HG03354 (cell line): ENCODE results near the gene PPP3R1.

Experiments
- ATAC-seq: cut with Tn5 transposase; IDR thresholded peaks from one replicate; pipeline ENCODE4 v1.9.1; 2021; ENCODE audit warnings: mild to moderate bottlenecking; ENCODE audit not compliant: unreplicated experiment, poor library complexity, severe bottlenecking

PPP3R1 gene

DNA sequence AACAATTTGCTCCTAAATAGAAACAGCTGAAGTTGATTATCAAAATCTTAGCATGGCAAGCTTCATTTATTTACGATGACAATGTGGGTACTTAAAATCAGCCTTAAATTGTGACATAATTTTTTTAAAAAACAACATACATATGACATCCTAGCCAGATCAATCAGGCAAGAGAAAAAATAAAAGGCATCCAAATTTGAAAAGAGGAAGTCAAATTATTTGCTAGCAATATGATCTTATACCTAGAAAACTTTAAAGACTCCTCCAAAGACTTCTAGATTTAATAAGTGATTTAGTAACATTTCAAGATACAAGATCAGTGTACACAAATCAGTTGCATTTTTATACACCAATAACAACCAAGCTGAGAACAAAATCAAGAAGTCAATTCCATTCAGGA is 14.3 kb upstream of the PPP3R1 start:
- ATAC-seq = no peak

DNA sequence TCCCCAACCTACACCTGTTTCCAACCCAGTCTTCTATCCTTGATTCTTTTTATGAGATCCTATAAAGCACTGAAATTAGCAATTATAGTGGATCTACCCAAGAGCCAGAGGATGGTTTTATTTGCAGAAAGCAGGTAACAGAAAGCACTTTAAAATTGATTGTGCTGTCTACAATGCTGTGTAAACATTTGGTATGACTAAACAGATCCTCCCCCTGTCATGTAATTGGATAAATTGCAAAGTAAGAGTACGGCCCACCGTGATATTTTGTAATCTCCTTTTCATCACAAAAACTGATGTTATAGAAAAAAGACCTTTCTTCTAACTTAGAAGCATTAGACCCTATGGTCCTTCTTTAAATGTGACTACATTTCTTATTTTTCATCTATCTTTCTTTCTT is 11.3 kb upstream of the PPP3R1 start:
- no peak for ATAC-seq

DNA sequence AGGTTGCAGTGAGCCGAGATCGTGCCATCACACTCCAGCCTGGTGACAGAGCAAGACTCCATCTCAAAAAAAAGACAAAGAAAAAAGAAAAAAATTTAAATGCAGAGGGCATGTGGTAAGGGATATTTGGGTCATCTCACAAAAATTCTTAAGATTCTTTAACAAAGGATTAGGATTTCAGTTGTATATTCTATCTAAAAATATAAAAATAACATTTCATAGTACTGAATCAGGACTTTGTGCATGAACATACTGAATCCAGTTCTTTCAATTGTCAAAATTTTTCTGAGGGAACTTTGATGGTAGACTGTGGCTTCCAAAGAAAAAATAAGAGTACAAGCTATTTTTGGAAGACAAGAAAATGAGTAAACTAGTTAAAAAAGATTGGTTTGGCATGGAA is 6.5 kb upstream of the PPP3R1 start:
- no peak for ATAC-seq

DNA sequence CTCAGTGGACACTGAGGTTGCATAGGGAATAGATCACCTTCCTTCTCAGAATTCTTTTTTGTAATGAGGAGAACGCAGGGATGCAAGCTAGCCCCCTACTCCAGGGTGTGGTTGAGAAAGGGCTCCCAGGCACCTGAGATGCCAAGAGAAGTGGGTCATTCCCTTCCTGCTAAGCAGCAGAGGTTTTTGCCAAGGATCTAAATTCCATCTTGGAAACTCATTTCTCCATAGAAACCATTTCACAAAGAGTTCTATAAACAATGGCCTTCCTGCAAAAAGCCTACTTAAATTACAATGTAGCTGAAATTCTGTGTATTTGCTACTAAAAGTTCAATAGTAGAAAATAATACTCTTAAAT is 3.7 kb upstream of the PPP3R1 start:
- ATAC-seq = no peak

DNA sequence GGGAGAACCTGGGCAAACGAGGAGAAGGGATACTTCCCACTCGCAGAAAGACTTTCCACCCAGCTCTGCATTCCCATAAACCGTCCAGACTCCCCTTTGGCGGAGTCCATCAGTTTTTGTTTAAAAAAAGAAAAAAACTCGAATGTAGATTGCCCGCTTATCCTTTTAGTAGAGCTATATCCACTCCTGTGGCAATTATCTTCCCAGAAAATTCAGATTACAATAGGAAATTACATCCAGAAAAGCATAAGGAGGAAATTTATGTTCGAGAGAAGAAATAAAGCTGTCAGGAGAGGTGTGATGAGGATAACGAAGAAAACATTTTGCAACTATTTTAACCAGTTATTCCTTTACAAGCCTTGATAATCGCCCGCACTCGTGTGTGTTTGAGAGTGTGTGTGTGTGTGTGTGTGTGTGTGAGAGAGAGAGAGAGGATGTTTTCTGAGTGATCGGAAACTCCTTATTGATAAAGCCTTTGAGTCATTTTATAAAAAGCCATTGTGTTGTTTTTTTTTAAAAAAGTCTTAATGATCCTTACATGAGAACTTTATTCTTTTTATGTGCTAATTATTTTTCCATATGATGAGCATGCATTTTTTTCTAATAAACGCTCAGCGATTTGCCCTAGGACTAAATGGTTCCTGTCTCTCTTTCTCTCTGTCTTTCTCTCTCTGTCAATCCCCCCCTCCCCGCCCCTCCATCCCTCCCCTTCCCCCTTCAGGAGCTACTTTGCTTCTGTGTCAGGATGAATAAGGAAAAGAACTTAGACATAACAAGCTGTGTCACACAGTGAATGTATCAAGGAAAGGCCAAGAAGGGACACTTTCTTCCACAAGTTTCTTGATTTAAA is 1.1 kb upstream of the PPP3R1 start:
- no peak for ATAC-seq

DNA sequence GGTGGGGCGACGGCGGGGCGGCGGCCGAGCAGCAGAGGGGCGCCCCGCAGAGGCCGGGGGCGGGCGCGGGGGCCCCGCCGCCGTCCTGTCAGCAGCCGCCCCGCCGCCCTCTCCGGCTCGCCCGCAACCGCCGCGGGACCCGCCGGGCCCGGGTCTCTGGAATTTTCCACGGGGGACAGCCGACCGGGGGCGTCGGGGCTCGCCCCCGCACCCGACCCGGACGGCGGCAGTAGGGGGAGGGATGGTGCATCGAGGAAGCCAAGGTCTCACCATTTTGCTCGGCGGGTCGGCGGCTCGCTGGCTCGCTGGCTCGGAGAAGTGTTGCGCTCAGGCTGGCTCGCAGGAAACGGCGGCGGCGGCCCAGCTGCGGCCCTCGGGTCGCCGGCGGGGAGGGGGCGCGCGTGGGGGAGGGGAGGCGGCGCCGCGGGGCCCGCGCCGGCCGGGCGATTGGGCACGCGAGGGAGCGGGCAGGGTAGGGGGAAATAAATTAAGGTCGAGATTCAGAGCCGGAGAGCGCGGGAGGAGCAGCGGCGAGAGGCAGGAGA is 405 bp downstream of the PPP3R1 start:
- peak; percentile 24 for ATAC-seq

DNA sequence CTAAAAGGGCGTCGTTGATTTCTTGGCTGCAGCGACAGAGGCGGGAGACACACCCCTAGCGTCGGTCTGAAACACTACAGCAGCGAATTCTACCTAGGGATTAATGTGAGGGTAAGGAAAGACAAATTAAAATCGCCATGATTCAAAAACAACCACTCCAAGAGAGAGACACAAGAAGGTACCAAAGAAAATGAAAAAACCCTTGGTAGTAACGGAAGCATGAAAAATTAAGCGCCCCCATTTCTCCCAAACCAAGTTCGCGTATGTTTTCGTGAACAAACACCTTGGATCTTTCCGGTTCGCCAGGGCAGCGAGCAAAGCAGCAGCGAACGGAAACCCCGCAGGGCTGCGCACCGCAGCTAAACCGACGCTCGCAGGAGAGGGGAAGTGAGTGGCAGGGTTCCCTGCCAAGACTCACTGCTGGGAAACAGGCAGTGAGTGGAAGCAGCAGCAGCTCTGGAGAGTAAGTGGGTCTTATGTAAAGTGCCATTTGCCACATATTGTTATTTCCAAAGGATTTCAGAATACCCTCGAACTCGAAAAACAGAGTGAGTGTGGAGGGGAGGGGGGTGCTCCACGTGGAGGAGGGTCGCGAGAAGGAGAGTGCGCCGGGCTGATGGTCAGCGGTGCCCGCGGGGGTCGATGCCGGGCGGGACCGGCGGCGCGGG is 1.0 kb downstream of the PPP3R1 start:
- ATAC-seq = peak; percentile 62

DNA sequence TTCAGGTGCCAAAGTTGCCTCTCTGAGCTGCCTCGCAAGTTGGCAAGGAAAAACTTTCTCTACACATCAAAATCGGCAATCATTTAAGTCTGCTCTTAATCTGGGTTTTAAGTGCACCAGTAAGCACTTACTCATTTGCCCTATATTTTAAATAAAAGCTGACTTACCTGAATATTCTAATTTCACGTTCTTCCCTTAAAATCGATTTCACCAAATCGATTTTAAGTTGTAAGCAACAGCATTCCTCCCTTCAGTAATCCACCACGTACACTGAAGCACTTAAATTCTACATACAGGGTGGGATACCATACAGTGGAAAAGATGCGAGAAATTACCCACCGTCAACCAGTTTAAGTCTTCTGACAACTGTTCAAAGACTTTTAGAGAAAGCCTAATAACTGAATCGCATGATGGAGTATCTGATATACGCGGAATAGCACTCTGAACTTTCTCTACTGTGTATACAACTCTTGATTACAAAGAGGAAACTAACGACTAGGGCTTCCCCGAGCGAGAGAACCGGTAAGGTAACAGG is 1.6 kb downstream of the PPP3R1 start:
- ATAC-seq = no peak

DNA sequence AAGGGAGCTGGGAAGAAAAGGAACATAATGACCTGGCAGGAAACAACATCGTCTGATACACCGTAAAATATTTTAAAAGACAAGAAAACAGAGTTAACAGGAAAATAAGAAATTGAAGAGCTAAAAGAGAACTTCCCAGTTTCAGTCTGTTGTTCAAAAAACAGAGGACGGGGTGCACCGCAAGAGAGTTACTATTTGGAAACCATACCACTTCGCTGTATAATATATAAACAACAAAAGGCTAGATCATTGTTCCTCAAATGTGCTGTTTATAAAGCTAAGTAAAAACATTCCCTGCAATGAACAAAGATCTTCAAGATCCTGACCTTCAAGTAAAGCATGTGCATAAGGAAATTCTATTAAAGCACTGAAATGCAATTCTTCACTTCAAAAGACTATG is 2.1 kb downstream of the PPP3R1 start:
- no peak for ATAC-seq

DNA sequence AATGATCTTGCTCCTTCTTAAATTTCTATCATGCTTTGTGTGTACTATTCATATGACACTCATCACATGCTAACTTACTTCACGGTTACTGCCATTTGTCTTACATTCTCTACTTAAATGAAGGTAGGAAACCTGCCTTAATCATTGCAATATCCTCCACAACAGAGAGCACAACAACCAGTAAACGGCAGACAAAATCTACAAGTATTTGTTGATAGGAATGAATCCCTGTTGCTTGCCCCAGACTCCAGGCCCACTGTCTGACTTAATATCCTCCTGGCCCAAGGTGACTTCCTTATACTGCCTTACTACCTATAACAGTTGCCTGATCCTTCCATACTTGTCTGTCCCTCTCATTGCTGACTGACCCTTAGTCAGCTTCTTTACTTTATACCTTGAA is 3.5 kb downstream of the PPP3R1 start:
- ATAC-seq = no peak

DNA sequence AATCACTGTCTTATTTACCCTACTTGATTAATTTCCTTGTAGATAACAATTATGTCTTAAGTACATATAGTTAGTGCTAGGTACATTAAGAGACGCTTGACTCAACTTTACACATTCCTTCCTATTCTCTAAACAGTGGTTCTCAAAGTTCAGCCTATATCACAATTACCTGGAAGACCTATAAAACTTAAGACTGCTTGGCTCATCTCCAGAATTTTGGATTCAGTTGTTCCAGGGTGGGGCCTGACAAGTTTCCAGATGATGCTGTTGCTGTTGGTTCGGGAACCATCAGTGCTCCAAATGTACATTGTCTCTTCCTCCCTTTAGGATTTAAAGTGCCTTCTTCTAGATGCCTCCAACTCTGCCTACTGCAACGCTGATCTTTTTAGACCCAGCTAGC is 4.0 kb downstream of the PPP3R1 start:
- ATAC-seq = no peak

DNA sequence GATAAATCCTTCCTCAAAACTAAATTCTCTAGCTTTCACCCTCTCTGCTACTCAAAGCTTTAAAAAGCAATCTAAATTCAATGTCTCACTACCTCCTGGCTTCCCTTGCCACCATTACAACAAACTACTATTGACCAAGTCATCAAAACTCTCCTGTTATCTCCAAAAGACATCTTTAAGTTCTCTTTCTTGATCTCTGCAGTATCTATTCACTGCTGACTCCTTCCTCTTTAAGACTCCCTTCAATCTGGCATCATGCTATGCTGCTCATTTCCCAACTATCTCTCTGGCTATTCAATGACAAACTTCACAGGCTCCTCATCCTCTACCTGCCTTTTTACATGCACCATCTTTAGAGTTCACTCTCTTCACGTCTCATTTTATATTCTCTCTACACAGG is 5.9 kb downstream of the PPP3R1 start:
- no peak for ATAC-seq

DNA sequence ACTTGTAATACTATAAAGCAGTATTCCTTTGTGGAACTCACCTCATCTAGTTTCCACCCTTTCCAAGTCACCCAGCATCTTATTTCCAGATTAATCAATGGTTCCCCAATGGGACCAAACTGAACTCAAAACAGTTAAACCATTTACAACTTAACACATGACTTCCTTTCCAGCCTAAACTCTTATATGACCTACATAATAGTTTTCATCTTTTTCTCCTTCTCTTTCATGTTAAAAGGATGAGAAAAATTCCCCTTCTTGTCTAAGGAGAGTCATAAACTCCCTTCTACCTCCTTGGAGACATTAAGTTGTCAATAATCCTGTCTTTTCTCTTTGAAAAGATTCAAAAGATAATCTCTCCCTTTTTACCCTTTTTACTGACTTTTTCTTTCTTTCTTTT is 6.7 kb downstream of the PPP3R1 start:
- no peak for ATAC-seq

DNA sequence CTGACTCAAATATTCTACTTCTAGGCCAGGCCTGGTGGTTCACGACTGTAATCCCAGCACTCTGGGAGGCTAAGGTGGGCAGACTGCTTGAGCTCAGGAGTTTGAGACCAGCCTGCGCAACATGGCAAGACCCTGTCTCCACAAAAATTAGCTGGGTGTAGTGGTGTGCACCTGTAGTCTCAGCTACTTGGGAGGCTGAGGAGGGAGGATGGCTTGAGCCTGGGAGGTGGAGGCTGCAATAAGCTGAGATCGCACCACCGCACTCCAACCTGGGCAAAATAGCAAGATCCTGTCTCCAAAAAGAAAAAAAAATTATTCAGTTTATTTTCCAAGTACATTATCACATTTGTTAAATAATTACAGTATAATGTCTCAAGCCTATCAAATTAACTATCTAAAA is 7.3 kb downstream of the PPP3R1 start:
- no peak for ATAC-seq

DNA sequence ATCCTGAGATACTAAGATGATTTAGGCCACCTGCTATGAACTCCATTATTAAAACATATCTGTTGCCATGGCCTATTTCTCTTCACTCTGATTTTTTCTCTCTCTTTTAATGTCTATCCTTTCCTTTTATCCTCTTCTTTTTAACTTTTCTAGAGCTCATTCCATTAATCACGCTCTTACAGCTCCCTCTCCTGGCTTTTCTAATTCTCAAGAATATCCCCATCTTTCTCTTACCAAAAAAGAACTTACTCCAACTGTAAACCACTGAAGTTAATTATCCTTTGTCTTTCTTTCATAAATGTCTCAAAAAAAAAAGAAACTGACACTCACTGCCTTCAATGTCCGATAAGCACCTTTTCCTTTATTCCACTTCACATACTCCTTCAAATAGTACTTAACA is 7.9 kb downstream of the PPP3R1 start:
- no peak for ATAC-seq

DNA sequence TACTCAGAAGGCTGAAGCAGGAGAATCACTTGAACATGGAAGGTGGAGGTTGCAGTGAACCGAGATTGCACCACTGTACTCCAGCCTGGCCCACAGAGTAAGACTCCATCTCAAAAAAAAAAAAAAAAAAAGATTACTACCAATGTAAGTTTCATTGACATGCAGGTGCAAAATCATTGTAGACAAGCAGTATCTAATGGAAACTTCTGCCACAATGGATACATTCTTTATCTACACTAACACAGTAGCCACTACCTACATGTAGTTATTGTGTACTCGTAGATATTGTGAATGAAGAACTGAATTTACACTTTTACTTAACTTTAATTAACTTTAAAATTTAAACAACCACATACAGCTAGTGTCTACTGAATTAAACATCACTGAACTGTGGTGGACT is 10.6 kb downstream of the PPP3R1 start:
- ATAC-seq = no peak

DNA sequence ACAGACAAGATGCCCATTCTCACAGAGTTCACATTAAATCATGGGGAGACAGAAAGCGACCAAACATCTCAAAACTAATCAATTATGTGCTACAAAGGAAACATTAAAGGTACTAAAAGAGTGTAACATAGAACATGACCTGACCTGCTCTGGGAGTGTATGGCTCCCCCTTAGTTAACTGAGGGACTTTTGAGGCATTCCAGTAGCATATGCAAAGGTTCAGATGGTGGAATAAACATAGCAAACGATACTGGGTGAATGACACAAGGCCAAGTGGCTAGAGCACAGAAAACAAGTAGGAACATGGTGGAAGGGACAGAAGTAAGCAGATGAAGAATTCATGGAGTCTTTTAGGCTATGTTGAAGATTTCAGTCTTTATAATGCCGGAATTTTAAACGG is 11.9 kb downstream of the PPP3R1 start:
- ATAC-seq = no peak

DNA sequence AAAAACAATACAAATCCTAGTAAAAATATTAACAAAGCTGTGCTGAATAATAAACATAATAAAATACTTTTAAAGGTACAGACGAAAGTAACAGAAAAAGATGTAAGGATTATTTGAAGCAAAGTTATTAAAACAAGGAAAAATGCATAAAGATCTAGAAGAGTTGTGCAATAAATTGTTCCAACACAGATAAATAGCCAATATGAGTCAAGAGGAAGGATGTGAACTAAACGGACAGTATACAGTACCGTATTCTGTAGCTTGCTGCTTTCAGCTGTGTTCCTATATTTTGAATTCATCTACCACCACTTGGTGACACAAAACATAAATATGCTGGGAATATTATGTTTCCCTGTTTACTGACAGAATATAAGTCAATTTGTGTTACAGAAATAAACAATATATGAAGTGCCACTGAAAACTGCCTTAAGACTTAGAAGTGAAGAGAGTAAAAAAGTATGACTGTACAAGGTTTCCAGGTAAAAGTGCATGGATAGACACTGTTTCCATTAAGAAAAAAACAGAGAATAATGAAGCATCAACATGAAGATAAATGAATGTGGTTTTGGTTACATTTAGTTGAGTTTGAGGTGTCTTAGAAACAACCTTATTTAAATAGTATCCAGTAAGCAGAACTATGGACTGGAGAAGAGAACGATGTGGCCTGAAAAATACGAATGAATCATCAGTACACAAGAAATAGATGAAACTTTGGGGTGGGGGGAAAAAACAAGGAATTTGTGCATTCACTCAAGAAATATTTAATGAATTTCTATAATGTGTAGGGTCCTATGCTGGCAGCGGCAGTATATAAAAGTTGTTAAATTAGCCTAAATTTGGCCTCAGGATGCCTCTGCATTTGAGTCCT is 13.1 kb downstream of the PPP3R1 start:
- ATAC-seq = no peak

DNA sequence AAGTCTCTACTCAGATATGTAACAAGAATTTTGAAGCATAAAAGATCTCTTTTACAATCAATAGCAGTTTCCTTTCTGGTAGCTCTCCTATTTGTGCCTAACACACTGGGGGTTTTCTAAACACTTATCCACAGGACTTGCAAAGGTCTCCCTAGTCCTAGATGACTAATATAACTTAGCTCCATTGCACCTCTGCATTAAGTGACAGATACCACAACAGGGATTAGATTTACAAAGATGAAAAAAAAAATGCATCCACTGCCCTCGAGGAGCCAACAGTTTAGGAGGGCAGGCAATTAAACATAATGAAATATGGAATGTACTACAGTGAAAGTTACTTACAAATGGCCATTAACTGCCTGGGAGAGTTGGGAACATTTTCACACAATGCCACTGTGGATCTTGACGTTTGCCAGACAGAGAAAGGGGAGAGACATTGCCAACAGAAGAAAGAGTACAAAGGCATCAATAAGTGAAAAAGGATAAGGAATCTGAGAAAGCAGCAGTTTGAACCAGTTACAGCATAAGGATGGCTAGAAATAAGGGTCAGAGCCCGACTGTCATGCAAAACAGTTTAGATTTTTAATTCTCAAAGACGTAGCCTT is 14.3 kb downstream of the PPP3R1 start:
- ATAC-seq = no peak

DNA sequence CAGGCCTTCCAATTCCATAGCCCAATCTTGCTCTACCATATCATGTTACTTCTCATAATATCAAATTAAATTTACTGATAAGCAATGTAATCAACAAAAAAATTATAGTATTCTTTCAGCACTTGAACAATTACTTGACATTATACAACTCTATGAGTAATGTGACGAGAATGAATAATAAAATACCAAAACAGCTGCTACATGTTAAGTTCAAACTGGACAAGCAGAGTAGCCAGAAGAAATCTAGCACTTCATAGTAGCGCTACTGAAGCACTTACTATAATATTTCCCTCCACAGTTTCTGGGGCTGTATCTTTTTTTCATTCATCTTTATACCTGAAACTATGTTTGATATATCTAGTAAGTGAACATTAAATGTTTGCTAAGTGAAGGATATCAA is 14.9 kb downstream of the PPP3R1 start:
- ATAC-seq = no peak
